ENCODE results near the gene AUTS2. TPM values are rescaled to one million over a fixed set of nuclear protein-coding genes. Genes with fewer than 3 reads are reported as not detected.
A peak's percentile ranks its signal among the peaks of the same experiment; 100 is the strongest.

Gene AUTS2
- total and polyA plus RNA-seq, 10 of the 15 experiments (the other 5 are each of a cell fraction or from before 2014, with no cell fraction given) = 6.4 to 55.6 (median 21.6) TPM

GRCh38 chr7:70739646-70740210 is 1141.5 kb downstream of the AUTS2 start:
- in situ Hi-C loops (cut with MboI) (no loop called here), intact Hi-C loops (cut with micrococcal nuclease; ENCODE audit: unreplicated experiment) (no loop called here)
- CTCF ChIA-PET = interaction anchor here (0.9 to 1.6 kb wide), 5 partner anchors 8 to 34 kb away, joined by 3 to 5 read pairs (median 3); no protein-coding TSS in a partner anchor
- no peaks in the 10 kb centered on the region for H4K20me1 ChIP-seq (ENCODE audit: control insufficient read depth, insufficient read depth)
- H3K27me3 ChIP-seq (replicated peaks in 1 of 2; ENCODE audit: control insufficient read depth in 2 of 2, insufficient read depth in 2 of 2, low read length in 1 of 2) = no peaks in the 10 kb centered on the region
- no peak overlapping the region for H2AFZ ChIP-seq (ENCODE audit: control insufficient read depth, low read depth, low read length)
- WGBS (ENCODE audit: insufficient coverage, insufficient replicate concordance, low lambda C conversion rate, missing lambda C conversion rate) = 54% methylated on average over 7 of the region's 7 CpGs
- FAIRE-seq (no peak), ATAC-seq (no peak; the same call in 2 of the 3 replicates), DNase-seq (ENCODE audit: low read depth, low spot score) (no peak)
- no peak for TF ChIP-seq MXI1 (IDR thresholded peaks at IDR 0.05; ENCODE audit: low read depth, low read length)
- no peak for TF ChIP-seq CHD4 (IDR thresholded peaks at IDR 0.05)
- TF ChIP-seq FOXK2 (IDR thresholded peaks at IDR 0.05) = no peak
- TF ChIP-seq, protein P1, sequence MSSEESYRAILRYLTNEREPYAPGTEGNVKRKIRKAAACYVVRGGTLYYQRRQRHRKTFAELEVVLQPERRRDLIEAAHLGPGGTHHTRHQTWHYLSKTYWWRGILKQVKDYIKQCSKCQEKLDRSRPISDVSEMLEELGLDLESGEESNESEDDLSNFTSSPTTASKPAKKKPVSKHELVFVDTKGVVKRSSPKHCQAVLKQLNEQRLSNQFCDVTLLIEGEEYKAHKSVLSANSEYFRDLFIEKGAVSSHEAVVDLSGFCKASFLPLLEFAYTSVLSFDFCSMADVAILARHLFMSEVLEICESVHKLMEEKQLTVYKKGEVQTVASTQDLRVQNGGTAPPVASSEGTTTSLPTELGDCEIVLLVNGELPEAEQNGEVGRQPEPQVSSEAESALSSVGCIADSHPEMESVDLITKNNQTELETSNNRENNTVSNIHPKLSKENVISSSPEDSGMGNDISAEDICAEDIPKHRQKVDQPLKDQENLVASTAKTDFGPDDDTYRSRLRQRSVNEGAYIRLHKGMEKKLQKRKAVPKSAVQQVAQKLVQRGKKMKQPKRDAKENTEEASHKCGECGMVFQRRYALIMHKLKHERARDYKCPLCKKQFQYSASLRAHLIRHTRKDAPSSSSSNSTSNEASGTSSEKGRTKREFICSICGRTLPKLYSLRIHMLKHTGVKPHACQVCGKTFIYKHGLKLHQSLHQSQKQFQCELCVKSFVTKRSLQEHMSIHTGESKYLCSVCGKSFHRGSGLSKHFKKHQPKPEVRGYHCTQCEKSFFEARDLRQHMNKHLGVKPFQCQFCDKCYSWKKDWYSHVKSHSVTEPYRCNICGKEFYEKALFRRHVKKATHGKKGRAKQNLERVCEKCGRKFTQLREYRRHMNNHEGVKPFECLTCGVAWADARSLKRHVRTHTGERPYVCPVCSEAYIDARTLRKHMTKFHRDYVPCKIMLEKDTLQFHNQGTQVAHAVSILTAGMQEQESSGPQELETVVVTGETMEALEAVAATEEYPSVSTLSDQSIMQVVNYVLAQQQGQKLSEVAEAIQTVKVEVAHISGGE (CRISPR knock-in tag; IDR thresholded peaks at IDR 0.05) = no peak
- TF ChIP-seq, protein P2, sequence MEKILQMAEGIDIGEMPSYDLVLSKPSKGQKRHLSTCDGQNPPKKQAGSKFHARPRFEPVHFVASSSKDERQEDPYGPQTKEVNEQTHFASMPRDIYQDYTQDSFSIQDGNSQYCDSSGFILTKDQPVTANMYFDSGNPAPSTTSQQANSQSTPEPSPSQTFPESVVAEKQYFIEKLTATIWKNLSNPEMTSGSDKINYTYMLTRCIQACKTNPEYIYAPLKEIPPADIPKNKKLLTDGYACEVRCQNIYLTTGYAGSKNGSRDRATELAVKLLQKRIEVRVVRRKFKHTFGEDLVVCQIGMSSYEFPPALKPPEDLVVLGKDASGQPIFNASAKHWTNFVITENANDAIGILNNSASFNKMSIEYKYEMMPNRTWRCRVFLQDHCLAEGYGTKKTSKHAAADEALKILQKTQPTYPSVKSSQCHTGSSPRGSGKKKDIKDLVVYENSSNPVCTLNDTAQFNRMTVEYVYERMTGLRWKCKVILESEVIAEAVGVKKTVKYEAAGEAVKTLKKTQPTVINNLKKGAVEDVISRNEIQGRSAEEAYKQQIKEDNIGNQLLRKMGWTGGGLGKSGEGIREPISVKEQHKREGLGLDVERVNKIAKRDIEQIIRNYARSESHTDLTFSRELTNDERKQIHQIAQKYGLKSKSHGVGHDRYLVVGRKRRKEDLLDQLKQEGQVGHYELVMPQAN (conservative IDR thresholded peaks at IDR 0.05) = no peak
- TF ChIP-seq ASH2L (IDR thresholded peaks at IDR 0.05; ENCODE audit: borderline replicate concordance, low read depth) = no peak
- TF ChIP-seq ZNF384 (IDR thresholded peaks at IDR 0.05; ENCODE audit: borderline replicate concordance, low read depth, low read length) = peak; percentile 58; the same call in 1 of the 2 replicates
- RAD21 ChIA-PET (ENCODE audit: unreplicated experiment) = interaction anchor here (0.6 to 1.8 kb wide), 9 partner anchors 10 to 41 kb away, joined by 3 to 7 read pairs (median 4); no protein-coding TSS in a partner anchor
- peaks cover 77% of the 10 kb centered on the region for H3K79me2 ChIP-seq (ENCODE audit: control insufficient read depth, insufficient read depth, low read length)
- POLR2A ChIA-PET = interaction anchor here (0.6 to 1.6 kb wide), 7 partner anchors 13 to 93 kb away, joined by 3 to 8 read pairs (median 4); no protein-coding TSS in a partner anchor
- H3K4me2 ChIP-seq (ENCODE audit: control insufficient read depth, insufficient read depth) = no peak overlapping the region
- SMC1A ChIA-PET (ENCODE audit: uncharacterized antibody, unreplicated experiment) = interaction anchor here (0.7 to 2.0 kb wide), 9 partner anchors 13 to 41 kb away, joined by 3 to 11 read pairs (median 5); no protein-coding TSS in a partner anchor
- no peaks in the 10 kb centered on the region for H3K9me3 ChIP-seq (replicated peaks; ENCODE audit: control insufficient read depth, insufficient read depth, low read length)
- peaks cover 14% of the 10 kb centered on the region; the same call in 1 of the 2 replicates for H3K4me1 ChIP-seq (ENCODE audit: control insufficient read depth, insufficient read depth, low read length)
- H3K36me3 ChIP-seq (ENCODE audit: control insufficient read depth in 2 of 2, insufficient read depth in 2 of 2, low read length in 1 of 2) = no peaks in the 10 kb centered on the region; a peak in 1 of 4 replicates
- BruUV-seq (replicated peaks) = no TSS peak
- H3K4me3 ChIP-seq = no peak overlapping the region
- H3K9ac ChIP-seq (ENCODE audit: control insufficient read depth, insufficient read depth, low read length) = no peak overlapping the region
- peak overlapping the region; percentile 7; the same call in 1 of the 2 replicates for H3K27ac ChIP-seq (ENCODE audit: control insufficient read depth, insufficient read depth)

Measured in GM12878 (cell line).